Progenitor cell of endocrine pancreas (in vitro differentiated cells): ENCODE results near the gene ZFPM1. TPM values are rescaled to one million over a fixed set of nuclear protein-coding genes. Genes with fewer than 3 reads are reported as not detected.

Source experiments
- DNase-seq: peaks from one replicate; pipeline ENCODE4 v3.0.0; 2021; ENCODE audit warnings: low spot score; ENCODE audit not compliant: unreplicated experiment
- H3K27ac Mint-ChIP-seq: 2 replicates; pipeline ENCODE4 v1.8.0; 2021; ENCODE audit warnings: mild to moderate bottlenecking, moderate library complexity, mixed read lengths
- H3K27me3 Mint-ChIP-seq: 2 replicates; pipeline ENCODE4 v1.8.0; 2021; ENCODE audit warnings: mixed read lengths
- H3K36me3 Mint-ChIP-seq: 2 replicates; pipeline ENCODE4 v1.8.0; 2022; ENCODE audit warnings: mixed read lengths; ENCODE audit not compliant: insufficient read depth
- H3K4me1 Mint-ChIP-seq: 2 replicates; pipeline ENCODE4 v1.8.0; 2021; ENCODE audit warnings: low read depth, mixed read lengths
- H3K4me3 Mint-ChIP-seq: 2 replicates; pipeline ENCODE4 v1.8.0; 2021; ENCODE audit warnings: low read depth, mild to moderate bottlenecking, moderate library complexity, mixed read lengths
- H3K9me3 Mint-ChIP-seq: 2 replicates; pipeline ENCODE4 v1.8.0; 2021; ENCODE audit warnings: low read depth, mixed read lengths
- CTCF ChIP-seq: fragments of 200-600 bp; sonication (generic); IDR thresholded peaks from one replicate; pipeline ENCODE4 v1.5.0; 2021; ENCODE audit warnings: antibody characterized with exemption, mild to moderate bottlenecking; ENCODE audit not compliant: unreplicated experiment
- total RNA-seq: library from RNA; stranded (reverse); gene quantifications from 2 replicates; pipeline ENCODE4 v1.2.1, GENCODE V29; 2021

The ZFPM1 gene
- total RNA-seq, 1 donor from 2014 or later = 90.6 TPM

- Mint-ChIP-seq H3K27ac (peak overlapping the region; percentile 74), H3K4me3 (no peak overlapping the region), H3K36me3 (peaks cover 11% of the 10 kb centered on the region), H3K4me1 (peaks cover 11% of the 10 kb centered on the region), H3K27me3 (peaks cover 39% of the 10 kb centered on the region), H3K9me3 (peaks cover 10% of the 10 kb centered on the region)
- no peak for TF ChIP-seq CTCF
- no peak for DNase-seq
Observed at GRCh38 chr16:88541831-88542616, 88.9 kb downstream of the ZFPM1 start.

GRCh38 chr16:88543230-88543813 is 90.2 kb downstream of the ZFPM1 start:
- Mint-ChIP-seq H3K27ac (peak overlapping the region; percentile 91), H3K36me3 (peaks cover 9% of the 10 kb centered on the region), H3K27me3 (peaks cover 39% of the 10 kb centered on the region), H3K4me3 (no peak overlapping the region), H3K9me3 (peaks cover 10% of the 10 kb centered on the region), H3K4me1 (peaks cover 7% of the 10 kb centered on the region)
- DNase-seq = no peak
- no peak for TF ChIP-seq CTCF

GRCh38 chr16:88545781-88546180 is 92.7 kb downstream of the ZFPM1 start:
- H3K27ac Mint-ChIP-seq = peak overlapping the region; percentile 63
- H3K4me3 Mint-ChIP-seq = no peak overlapping the region
- DNase-seq = no peak
- H3K9me3 Mint-ChIP-seq = peaks cover 10% of the 10 kb centered on the region
- no peak for TF ChIP-seq CTCF
- H3K4me1 Mint-ChIP-seq = peaks cover 4% of the 10 kb centered on the region
- H3K36me3 Mint-ChIP-seq = peaks cover 5% of the 10 kb centered on the region
- H3K27me3 Mint-ChIP-seq = peaks cover 53% of the 10 kb centered on the region

GRCh38 chr16:88548131-88548874 is 95.2 kb downstream of the ZFPM1 start:
- peaks cover 4% of the 10 kb centered on the region for H3K36me3 Mint-ChIP-seq
- H3K4me3 Mint-ChIP-seq = no peak overlapping the region
- peaks cover 53% of the 10 kb centered on the region for H3K27me3 Mint-ChIP-seq
- H3K4me1 Mint-ChIP-seq = peaks cover 4% of the 10 kb centered on the region
- TF ChIP-seq CTCF = no peak
- H3K9me3 Mint-ChIP-seq = peaks cover 5% of the 10 kb centered on the region
- no peak overlapping the region for H3K27ac Mint-ChIP-seq
- DNase-seq = no peak

GRCh38 chr16:88548985-88549384 is 95.9 kb downstream of the ZFPM1 start:
- Mint-ChIP-seq H3K4me3 (no peak overlapping the region), H3K27ac (no peak overlapping the region), H3K27me3 (peaks cover 55% of the 10 kb centered on the region), H3K9me3 (no peaks in the 10 kb centered on the region), H3K36me3 (no peaks in the 10 kb centered on the region), H3K4me1 (peaks cover 4% of the 10 kb centered on the region)
- no peak for TF ChIP-seq CTCF
- DNase-seq = no peak
